HepG2 (cell line): Measurements from ENCODE around the gene CCDC74A.
"Not testable (repeated sequence)": the region's sequence is repeated elsewhere in the genome, so short reads cannot be mapped to it uniquely, and the experiment has no call there.

Experiments
- ARID3A ChIP-seq: IDR thresholded peaks from 2 replicates; pipeline ENCODE4 v1.6.1; 2012; ENCODE audit warnings: low read depth, low read length, improper control_type of control experiment
- CEBPB ChIP-seq: IDR thresholded peaks from 2 replicates; pipeline ENCODE4 v1.6.1; 2011; ENCODE audit warnings: low read depth, low read length, improper control_type of control experiment, borderline replicate concordance
- IRF2 ChIP-seq: IDR thresholded peaks from 2 replicates; pipeline ENCODE4 v1.6.1; 2018; ENCODE audit warnings: missing genetic modification reagents, missing compliant biosample characterization
- NR2C2 ChIP-seq: sonication (generic); formaldehyde crosslinking; IDR thresholded peaks from 2 replicates; pipeline ENCODE4 v1.4.0; 2020; ENCODE audit warnings: missing genetic modification reagents, mild to moderate bottlenecking, moderate library complexity, borderline replicate concordance

GRCh38 chr2:131538856-131539255 lies 11.2 kb downstream of the CCDC74A start:
- TF ChIP-seq CEBPB; NR2C2 (CRISPR knock-in tag); IRF2; ARID3A: not testable (repeated sequence)
